Tibial nerve (tissue), 4 donors: Measurements from ENCODE around the gene ABI3BP. TPM values are rescaled to one million over a fixed set of nuclear protein-coding genes. Genes with fewer than 3 reads are reported as not detected.

Experiments used
- DNase-seq, 2 donors: peaks; one replicate each; pipeline ENCODE4 v3.0.0-alpha.2; 2019; ENCODE audit warnings: low spot score in 2 of 2
- H3K27ac ChIP-seq, 4 donors: fragments of 200-600 bp; sonication (generic) in 3 of 4; one replicate each; pipeline ENCODE4 v1.5.1; 2017 to 2019; ENCODE audit warnings: mild to moderate bottlenecking in 1 of 4
- H3K27me3 ChIP-seq, 2 donors: fragments of 200-600 bp; sonication (generic) in 1 of 2; one replicate each; pipeline versions ENCODE4 v1.5.1 to v1.6.0; 2017 to 2019
- H3K36me3 ChIP-seq, 3 donors: fragments of 200-600 bp; sonication (generic); one replicate each; pipeline ENCODE4 v1.5.1; 2018 to 2019
- H3K4me1 ChIP-seq, 4 donors: fragments of 200-600 bp; sonication (generic) in 3 of 4; one replicate each; pipeline ENCODE4 v1.5.1; 2017 to 2019
- H3K4me3 ChIP-seq, 4 donors: fragments of 200-600 bp; sonication (generic) in 3 of 4; one replicate each; pipeline ENCODE4 v1.5.1; 2017 to 2019; ENCODE audit warnings: mild to moderate bottlenecking in 1 of 4, moderate library complexity in 1 of 4
- H3K9me3 ChIP-seq, 4 donors: fragments of 200-600 bp; sonication (generic) in 3 of 4; one replicate each; pipeline ENCODE4 v1.5.1; 2017 to 2019
- EP300 ChIP-seq, 2 donors: sonication (generic); formaldehyde crosslinking; IDR thresholded peaks; one replicate each; pipeline ENCODE4 v1.6.1; 2017; ENCODE audit warnings: antibody characterized with exemption in 2 of 2, mild to moderate bottlenecking in 1 of 2
- POLR2A ChIP-seq, 2 donors: fragments of 450-650 bp; IDR thresholded peaks; one replicate each; pipeline ENCODE4 v1.6.1; 2017; ENCODE audit warnings: antibody characterized with exemption in 2 of 2, mild to moderate bottlenecking in 2 of 2, moderate library complexity in 2 of 2
- WGBS, 2 donors: methylation state at CpG; one replicate each; pipeline ENCODE4 v1.1.5; 2018; 5-methylcytosine and 5-hydroxymethylcytosine counted together
- total RNA-seq, 4 donors: library from RNA; depleted of rRNA; stranded (reverse); fragments of >200 nt; gene quantifications; one replicate each; pipeline ENCODE4 v1.1.0, GENCODE V29; 2016
- TF ChIP-seq, protein P1 (sequence below), 5 experiments: fragments of 200-600 bp in 3 of 5; fragments of 450-650 bp in 2 of 5; sonication (generic) in 3 of 5; IDR thresholded peaks; one replicate each; pipeline ENCODE4 v1.5.1; 2016 to 2019; ENCODE audit warnings: antibody characterized with exemption in 5 of 5, mild to moderate bottlenecking in 3 of 5, moderate library complexity in 2 of 5

The ABI3BP gene
- total RNA-seq, 4 donors from 2014 or later: 39.6 to 189 (median 139) TPM

DNA sequence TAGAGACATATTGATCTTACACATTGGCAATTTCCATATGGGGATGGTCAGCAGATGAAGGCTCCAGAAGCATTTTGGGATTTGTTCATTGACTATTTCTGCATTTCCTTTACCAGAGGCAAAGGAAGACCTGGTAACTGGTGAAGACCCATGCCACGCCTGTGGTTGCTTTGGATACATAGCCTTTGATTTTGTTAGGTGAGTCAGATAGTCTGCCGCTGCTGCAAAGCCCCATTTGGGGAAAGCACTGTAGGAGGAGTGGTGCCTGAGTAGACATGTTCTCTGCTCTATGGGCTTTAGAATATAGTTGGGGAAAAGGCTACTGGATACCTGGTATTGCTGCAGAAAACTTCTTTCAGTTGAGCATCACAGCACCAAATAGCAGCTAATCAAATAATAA is 227.2 kb downstream of the ABI3BP start:
- H3K4me1 ChIP-seq: peaks cover 0 to 1% (median 0%) of the 10 kb centered on the region in 4 donors
- 97 to 100% methylated on average over 2 of the region's 2 CpGs for WGBS, 2 donors
- no peak for DNase-seq
- TF ChIP-seq, protein P1, sequence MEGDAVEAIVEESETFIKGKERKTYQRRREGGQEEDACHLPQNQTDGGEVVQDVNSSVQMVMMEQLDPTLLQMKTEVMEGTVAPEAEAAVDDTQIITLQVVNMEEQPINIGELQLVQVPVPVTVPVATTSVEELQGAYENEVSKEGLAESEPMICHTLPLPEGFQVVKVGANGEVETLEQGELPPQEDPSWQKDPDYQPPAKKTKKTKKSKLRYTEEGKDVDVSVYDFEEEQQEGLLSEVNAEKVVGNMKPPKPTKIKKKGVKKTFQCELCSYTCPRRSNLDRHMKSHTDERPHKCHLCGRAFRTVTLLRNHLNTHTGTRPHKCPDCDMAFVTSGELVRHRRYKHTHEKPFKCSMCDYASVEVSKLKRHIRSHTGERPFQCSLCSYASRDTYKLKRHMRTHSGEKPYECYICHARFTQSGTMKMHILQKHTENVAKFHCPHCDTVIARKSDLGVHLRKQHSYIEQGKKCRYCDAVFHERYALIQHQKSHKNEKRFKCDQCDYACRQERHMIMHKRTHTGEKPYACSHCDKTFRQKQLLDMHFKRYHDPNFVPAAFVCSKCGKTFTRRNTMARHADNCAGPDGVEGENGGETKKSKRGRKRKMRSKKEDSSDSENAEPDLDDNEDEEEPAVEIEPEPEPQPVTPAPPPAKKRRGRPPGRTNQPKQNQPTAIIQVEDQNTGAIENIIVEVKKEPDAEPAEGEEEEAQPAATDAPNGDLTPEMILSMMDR (IDR thresholded peaks at IDR 0.05): no peak
- H3K36me3 ChIP-seq: peaks cover 0 to 30% (median 0%) of the 10 kb centered on the region in 3 donors
- no peak overlapping the region for H3K4me3 ChIP-seq
- H3K27ac ChIP-seq: no peak overlapping the region
- no peaks in the 10 kb centered on the region for H3K27me3 ChIP-seq
- no peaks in the 10 kb centered on the region for H3K9me3 ChIP-seq

DNA sequence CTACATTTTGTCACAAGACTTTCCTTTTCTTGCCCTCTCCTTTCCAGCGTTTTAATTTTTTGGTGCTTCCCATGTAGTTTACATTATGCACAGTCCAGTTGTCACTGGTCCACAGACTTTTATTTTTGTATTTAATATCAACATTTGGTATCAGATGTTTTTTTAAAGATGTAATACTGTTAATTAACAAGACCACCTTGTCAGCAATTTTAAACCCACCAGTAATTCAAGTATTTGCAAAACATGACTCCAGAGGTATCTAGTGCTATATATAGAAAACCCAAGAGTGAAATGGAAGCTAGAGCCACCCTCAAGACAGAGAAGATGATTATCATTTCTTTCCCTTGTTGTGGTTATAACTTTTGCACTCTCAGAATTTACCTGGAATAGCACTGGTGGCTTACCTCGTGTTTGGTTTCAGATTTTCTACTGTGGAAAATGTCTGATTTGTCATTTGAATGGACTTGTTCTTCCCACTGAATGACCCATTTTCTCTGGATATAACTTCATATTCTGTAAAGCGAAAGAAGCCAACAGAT is 227.7 kb downstream of the ABI3BP start:
- 90 to 92% methylated on average over 3 of the region's 3 CpGs for WGBS, 2 donors
- H3K4me3 ChIP-seq: no peak overlapping the region
- TF ChIP-seq POLR2A (IDR thresholded peaks at IDR 0.05) (no peak), EP300 (IDR thresholded peaks at IDR 0.05) (no peak)
- TF ChIP-seq, protein P1 (IDR thresholded peaks at IDR 0.05): no peak
- H3K36me3 ChIP-seq: peaks cover 0 to 25% (median 0%) of the 10 kb centered on the region in 3 donors
- H3K9me3 ChIP-seq: no peaks in the 10 kb centered on the region
- no peak overlapping the region for H3K27ac ChIP-seq
- H3K4me1 ChIP-seq: peaks cover 0 to 7% (median 0%) of the 10 kb centered on the region in 4 donors
- no peak for DNase-seq
- H3K27me3 ChIP-seq: no peaks in the 10 kb centered on the region

DNA sequence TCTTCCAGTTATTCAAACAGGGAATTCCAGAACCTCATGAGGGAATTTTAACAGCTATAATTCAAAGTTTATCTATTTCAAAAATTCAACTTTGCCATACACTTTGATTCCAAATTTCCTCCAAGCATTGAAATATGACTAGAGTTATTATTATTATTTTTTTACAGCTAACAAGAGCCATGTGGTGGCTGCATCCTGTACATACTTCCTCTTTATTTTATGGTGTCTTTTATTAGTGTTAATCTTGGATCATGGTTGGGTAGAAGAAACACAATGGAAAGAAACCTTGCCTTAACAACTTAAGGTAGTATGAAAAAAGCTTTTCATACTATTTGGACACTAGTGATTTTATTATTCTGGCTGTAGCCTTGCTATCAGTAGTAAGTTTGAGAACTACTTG is 231.3 kb downstream of the ABI3BP start:
- TF ChIP-seq EP300 (IDR thresholded peaks at IDR 0.05) (no peak), POLR2A (IDR thresholded peaks at IDR 0.05) (no peak)
- TF ChIP-seq, protein P1 (IDR thresholded peaks at IDR 0.05): no peak
- H3K36me3 ChIP-seq: peaks cover 0 to 11% (median 0%) of the 10 kb centered on the region in 3 donors
- H3K9me3 ChIP-seq: no peaks in the 10 kb centered on the region
- H3K27ac ChIP-seq: no peak overlapping the region
- H3K27me3 ChIP-seq: no peaks in the 10 kb centered on the region
- DNase-seq: no peak
- no peak overlapping the region for H3K4me3 ChIP-seq
- H3K4me1 ChIP-seq: peaks cover 0 to 30% (median 0%) of the 10 kb centered on the region in 4 donors

DNA sequence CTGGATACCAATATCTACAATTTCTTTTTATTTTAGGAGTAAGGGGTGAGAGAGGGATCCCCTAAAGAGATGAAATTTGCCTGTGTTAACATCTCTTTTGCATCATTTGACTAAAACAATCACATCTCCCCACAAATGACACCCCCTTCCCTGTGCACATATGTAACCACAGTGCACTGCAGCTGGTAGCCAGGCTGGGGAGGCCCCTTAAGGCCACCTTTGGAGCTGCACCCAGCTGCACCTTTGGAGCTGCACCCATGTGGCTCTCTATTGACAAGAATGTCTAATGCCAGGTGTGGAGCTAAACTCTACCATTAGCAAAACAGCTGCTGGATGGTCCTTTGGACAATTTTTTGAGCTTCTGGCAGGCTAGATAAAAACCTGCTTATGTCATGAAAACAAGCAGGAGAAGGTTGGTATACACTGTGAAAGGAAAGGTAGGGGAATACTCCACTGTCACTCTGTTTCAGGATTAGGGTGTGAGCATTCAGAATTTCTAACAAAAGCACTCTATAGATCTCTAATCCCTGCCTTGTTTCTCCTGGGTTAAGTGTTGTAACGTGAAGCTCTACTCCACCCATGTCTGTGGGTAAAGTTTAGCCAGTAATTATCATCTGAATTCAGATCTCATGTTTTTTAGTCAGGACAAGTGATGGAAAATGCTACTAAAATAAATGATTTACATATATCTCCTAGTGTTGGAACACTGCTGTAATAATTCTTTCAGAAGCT is 231.8 kb downstream of the ABI3BP start:
- no peak for DNase-seq
- TF ChIP-seq, protein P1 (IDR thresholded peaks at IDR 0.05): no peak
- no peak for TF ChIP-seq POLR2A (IDR thresholded peaks at IDR 0.05)
- TF ChIP-seq EP300 (IDR thresholded peaks at IDR 0.05): no peak
- Histone ChIP-seq H3K27me3 (no peaks in the 10 kb centered on the region), H3K4me1 (peaks cover 0 to 35% (median 0%) of the 10 kb centered on the region in 4 donors), H3K9me3 (no peaks in the 10 kb centered on the region), H3K4me3 (no peak overlapping the region), H3K27ac (no peak overlapping the region), H3K36me3 (peaks cover 0 to 6% (median 0%) of the 10 kb centered on the region in 3 donors)
- WGBS, 2 donors: 66 to 72% methylated on average over 1 of the region's 1 CpG

DNA sequence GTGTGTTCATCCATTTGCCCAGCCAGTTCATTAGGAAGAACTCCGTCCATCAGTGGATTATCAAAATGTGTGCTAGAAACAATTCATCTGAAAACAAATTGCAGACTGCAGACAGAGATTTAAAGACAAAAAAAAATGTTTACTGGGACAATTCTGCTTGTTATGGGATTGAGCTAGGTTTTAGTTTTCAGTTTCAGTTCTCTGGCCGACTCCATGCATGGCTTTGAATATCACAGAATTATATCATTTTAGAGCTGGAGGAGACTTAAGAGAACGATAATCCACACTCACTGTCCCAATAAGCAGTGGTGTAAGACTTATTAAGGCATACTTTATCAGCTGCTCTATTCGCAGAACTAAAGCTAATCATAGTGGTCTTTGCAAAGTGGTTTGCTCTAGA is 232.8 kb downstream of the ABI3BP start:
- Histone ChIP-seq H3K27me3 (no peaks in the 10 kb centered on the region), H3K9me3 (no peaks in the 10 kb centered on the region), H3K4me1 (peaks cover 0 to 42% (median 3%) of the 10 kb centered on the region in 4 donors), H3K36me3 (no peaks in the 10 kb centered on the region), H3K27ac (no peak overlapping the region), H3K4me3 (no peak overlapping the region)
- no peak for TF ChIP-seq EP300 (IDR thresholded peaks at IDR 0.05)
- TF ChIP-seq POLR2A (IDR thresholded peaks at IDR 0.05): no peak
- TF ChIP-seq, protein P1 (IDR thresholded peaks at IDR 0.05): no peak
- WGBS, 2 donors: 58 to 60% methylated on average over 4 of the region's 4 CpGs
- no peak for DNase-seq
